NCI-H1417 treated with DMSO at 0.1 percent for 48 hours (cell line): ENCODE data around the gene CLSTN3.
A peak's percentile ranks its signal among the peaks of the same experiment; 100 is the strongest.

Experiments used
- DNase-seq: peaks from one replicate; lab custom pipeline; 2025; lab: John Stamatoyannopoulos, UW

Gene CLSTN3

DNA sequence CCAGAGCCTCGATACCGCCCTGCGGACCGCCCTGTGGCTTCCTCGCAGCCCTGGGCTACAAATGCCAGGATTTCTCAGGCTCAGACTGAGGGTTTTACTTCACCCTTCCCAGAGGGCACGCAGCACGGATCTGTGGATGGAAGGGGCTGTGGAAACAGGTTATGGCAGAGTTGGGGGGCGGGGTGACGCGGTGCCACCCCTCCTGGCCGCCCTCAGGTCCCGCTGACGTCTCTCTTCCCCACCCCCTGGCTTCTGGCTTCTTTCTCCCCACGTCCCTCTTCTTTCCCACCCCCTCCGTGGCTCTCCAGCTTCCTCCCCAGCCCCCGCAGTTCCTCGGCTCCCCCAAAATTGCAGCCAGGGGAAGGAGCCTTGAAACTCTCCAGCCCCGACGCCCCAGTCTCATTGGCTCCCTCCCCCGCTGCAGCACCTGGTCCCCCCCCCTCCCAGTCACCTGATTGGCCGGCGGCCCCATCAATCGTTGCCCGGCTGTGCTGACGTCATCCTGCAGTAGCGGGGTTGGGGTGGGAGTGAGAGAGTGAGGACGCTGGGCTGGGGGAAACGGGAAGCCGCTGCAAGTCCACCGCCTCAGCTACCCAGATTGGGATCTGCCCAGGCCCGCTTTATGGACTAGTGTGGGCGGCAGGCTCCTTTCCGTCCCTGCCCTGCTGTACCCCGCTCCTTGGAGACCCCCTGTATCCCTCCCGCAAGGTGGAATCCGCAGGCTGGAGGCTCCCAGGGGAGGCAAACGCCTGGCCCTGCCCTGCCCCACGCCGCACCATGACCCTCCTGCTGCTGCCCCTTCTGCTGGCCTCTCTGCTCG is at the start of gene CLSTN3:
Gene CLSTN3, plus strand, starts transcription at position 500 of the 820 bp plus-strand sequence. Its CDS starts 278 bp downstream, at position 778.
- DNase-seq = peak; percentile 36

DNA sequence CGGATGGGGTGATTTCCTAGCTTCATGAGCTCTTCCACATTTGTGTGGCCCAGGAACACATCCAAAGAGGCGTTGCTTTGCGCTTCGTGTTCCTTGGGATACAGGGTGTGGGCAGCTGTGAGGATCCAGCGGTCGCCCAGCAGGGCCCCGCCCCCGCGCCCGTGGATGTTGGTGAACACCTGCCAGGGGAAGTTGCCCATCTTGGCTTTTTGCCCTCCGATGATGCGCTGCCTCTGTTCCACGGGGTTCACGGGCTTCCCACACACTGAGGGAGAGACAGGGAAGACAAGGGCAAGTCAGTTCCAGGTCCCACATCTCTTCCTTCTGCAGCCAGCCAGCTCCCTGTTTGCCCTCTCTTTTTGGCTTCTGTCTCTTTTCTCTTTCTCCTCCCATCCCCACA is 49.1 kb upstream of the CLSTN3 start:
- DNase-seq = no peak

DNA sequence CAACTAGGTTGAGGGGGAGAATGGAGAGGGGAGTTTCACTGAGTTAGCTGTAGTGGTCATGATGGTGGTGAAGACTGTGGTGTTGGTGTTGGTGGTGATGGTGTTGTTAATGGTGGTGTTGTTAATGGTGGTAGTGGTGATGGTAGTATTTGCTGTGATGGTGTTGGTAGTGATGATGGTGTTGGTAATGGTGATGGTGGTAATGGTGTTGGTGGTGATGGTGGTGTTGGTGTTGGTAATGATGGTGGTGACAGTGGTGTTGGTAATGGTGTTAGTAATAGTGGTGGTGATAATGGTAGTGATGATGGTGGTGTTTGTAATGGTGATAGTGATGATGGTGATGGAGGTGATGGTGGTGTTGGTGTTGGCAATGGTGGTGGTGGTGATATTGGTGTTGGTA is 47.0 kb upstream of the CLSTN3 start:
- no peak for DNase-seq

DNA sequence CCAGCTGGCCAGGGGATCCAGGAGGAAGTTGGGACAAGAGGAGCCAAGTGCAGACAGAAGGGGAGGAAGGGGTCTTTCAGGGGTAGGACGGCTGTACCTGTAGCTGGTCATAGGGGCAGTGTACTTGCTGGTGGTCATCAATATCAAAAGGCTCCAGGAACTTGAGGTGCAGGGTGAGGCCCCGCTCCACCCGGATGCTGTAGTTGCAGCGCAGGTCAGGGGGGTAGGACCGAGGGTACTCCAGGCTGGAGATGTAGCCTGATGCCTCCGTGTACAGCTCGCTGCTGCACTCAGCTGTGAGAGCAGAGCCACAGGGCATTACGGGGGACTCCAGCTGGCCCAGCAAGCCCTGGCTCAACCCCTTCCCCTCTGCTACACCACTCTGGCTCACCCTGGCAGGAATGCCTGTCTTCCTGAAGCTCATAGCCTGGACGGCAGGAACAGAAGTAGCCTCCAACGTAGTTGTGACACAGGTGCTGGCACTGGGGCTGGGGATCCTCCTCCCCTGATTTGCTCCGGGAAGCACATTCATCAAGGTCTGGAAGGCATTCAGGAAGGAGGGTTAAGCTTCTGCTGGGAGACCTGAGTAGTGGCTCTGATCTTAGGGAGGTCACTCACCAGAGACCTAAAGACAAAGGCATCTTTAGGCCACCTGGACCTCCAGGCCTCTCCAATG is 40.8 kb upstream of the CLSTN3 start:
- DNase-seq = no peak

DNA sequence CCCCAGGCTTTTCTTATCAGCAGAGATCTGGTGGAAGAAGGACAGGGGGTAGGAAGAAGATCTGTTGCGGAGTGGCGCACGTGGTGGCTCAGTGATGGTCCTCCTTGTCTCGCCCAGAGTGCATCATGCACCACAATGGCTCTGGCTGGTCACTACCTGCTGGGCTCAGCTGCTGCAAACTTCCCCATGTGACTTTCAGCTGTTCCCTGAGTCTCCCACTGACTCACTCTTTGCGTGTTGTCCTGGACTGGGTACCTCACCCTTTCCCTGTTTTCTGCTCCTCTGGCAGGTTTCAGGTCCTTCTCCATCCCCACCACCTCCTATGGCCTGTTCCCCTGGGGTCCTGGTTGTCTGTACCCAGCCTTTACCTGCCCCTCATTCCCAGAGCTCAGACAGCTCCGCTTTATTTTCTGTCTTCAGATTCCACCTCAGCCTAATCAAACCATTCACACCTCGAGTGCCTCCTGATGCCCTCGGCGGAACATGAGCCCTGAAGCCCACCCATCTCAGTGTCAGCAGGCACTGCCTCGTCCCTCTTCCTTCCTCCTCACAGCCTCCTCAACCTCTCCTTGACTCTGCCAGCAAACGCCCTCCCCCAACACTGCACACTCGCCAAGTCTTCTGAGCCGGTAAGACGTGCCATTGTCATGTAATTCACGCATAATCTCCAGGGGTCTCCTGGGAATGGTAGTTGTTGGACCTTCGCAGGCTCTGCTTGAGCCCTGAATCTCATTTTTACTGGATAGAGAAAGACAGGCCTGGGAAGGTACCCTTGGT is 39.8 kb upstream of the CLSTN3 start:
- no peak for DNase-seq

DNA sequence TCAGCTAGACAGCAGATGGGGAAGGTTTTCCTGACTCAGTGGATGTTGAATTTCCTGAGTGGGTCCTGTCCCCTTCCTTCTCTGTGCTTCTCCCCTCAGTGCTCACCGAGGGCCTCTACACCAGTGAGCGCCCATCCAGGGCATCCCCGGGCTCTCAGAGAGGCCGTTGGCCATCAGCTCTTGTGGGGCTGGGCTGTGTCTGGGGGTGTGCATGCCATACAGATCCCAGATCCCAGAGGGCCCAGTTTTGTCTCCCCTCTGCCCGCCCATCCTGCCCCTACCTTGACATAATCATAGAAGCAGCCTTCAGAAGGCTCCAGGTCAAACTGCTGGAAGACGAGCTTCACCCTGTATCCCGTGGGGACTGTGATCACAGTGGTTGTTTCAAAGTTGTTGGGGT is 39.0 kb upstream of the CLSTN3 start:
- DNase-seq = no peak

DNA sequence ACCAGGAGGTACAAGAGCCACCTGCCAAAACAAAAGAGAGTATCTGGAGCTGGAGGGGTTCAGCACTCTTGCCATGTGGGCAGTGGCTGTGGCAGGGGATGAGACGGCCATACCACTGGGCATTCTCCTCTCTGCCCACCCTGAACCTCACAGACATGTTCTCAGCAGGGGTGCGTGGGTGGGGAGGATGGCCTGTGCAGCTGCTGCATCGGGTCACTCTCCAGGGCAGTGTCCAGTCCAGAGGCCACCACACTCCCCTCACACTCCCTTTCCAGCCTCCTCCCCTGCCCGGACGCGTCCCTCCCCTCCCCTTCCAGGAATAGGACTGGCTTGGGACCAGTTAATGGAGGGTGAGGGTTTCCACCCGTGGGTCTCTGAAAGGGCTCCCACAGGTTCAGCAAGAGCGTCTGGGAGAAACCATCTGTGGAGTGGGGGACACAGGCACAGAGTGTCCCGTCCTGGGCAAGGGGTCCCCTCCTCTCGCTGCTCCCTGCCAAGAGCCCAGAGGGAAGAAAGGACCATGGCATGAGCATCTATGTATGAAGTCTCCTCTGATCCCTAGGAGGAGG is 38.4 kb upstream of the CLSTN3 start:
- DNase-seq = no peak

DNA sequence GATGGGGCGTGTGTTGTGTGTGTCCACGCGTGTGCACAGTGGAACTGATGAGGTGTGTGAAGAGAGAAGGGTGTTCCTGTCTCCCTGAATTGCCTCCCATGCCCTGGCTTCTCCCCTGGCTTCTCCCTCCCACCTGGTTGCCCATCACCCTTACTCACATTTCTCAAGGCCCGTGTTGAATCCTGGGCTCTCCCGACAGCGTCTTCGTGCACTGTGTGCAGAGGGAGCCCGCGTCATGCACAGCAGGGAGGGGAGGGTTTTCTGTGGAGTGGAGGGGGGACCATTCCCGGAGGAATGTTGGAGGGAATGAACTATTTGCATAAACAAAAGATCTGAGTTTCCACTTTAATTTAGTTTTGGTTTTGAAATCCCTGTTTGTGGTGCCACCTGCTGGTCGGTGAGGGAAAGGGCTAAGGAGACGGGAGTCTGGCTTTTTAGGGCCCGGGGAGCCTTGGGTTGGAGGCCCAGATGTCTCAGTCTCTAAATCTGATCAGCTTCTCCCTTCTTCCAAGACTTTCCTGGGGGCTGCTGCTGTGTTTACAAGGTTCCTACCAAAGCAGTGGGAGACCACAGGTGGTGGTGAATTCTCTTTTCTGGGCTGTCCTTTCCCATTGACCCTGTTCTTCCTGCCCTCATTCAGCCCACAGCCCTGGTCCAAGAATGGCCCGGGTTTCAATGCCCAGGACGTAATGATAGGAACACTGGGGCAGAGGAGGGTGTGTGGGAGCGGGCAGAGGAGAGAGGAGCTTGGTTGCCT is 37.8 kb upstream of the CLSTN3 start, which contains the start of gene C1R:
Gene C1R, minus strand, starts transcription at position 217 of the 757 bp plus-strand sequence. Its CDS starts 57 bp downstream, at position 160.
- no peak for DNase-seq

DNA sequence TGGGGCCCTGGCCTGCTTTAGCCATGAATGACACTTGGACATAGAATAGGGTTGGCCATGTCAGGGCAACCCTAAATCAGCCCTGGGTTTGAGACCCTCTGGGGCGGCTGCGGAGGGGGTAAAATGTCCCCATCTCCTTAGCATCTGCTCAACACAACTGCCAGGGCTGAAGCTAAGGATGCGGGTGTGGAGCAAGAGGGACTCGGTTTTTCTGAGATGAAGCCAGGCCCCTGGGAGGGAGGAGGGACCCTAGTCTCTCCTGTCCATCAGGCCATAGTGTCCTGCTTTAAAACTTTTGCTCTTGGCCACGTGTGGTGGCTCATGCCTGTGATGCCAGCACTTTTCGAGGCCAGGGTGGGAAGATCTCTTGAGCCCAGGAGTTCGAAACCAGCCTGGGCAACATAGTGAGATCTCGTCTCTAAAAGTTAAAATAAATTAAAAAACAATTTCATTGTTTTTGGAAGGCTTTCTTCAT is 37.1 kb upstream of the CLSTN3 start:
- no peak for DNase-seq

DNA sequence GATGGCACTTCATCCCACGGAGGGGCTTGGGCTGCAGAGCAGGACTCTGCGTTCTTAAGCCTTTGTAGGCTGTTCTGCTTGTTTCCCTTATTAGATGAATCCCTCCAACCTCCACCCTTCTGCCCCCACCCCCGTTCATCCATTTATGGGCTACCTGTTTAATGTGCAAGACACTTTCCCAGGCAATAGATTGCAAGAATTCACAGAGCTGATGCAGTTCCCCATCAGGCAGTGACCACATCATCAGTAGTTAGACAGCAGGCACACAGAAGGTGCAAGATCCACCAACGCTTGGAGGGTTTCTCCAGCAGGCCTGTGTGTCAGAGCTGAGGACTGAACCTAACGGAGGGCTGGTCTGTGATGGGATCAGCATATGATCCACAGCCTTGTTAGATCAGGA is 36.7 kb upstream of the CLSTN3 start:
- no peak for DNase-seq

DNA sequence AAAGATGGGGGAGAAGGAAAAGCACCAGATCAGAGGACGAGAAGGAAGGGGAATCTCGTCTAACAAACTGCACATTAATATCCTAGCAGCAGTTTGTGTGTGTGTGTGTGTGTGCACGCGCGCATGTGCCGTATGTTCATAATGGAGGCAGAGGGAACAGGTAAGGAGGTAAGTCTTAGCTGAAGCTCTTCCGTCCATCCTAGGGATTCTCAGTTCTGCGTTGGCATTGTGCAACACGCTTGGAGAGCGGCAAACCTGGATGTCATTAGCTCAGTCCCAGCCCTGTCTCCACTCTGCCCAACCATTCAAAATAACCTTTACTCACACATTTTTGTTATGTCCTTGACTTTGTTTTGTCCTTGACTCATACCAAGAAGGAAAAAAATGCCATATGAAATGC is 36.3 kb upstream of the CLSTN3 start:
- DNase-seq = no peak

DNA sequence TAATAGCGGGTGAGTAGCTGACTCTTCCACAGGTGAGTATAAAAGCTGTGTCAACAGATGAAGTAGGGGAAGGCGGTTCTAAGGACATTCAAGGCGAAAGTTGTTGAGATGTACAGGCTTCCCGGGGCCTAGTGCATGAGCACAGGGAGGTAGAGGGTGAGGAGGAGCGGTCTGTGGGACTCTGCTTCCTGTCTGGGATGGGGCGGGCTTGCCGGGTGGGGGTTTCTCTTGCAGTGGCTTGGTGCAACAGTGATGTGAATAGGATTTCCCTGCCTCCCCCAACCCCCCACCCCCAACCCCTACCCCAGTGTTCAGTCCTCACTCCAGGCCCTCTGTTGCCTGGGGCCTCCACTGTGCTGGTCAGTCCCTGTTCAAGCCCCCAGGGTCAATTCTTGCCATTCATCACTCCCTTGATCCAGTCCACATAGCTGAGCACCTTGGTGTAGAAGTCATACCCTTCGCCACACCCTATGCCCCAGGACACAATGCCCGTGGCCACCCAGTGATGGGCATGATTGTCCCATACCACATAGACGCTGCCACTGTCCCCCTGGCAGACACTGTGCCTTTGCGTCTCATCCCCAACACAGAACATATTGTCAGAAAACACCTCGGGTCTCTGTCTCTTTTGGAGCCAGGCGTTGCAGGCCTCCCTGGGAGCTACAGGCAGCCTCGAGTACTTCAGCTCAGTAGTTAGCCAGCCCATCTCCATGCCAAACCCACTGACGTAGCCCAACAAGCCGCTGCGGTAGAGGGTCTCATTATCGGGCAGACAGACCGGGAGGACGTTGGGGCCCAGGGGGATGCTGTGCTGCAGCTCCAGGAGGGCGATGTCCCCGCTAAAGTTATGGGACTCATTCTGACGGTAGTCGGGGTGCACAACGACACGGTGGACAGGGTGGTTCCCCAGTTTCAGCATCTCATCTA is 33.9 kb upstream of the CLSTN3 start:
- DNase-seq = no peak

DNA sequence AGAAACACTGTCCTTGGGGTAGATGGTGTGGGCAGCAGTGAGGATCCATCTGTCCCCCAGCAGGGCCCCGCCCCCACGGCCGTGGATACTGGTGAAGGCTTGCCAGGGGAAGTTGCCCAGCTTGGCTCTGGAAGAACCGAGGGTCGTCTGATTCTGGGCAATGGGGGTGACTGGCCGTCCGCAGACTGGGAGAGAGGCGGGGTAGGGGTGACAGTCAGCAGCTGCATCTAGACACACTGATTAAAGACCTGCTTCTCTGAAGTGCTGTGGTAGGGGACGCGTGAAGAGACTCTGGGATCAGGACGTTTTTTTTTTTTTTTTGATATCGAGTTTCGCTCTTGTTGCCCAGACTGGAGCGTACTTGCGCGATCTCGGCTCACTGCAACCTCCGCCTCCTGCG is 33.2 kb upstream of the CLSTN3 start:
- no peak for DNase-seq

DNA sequence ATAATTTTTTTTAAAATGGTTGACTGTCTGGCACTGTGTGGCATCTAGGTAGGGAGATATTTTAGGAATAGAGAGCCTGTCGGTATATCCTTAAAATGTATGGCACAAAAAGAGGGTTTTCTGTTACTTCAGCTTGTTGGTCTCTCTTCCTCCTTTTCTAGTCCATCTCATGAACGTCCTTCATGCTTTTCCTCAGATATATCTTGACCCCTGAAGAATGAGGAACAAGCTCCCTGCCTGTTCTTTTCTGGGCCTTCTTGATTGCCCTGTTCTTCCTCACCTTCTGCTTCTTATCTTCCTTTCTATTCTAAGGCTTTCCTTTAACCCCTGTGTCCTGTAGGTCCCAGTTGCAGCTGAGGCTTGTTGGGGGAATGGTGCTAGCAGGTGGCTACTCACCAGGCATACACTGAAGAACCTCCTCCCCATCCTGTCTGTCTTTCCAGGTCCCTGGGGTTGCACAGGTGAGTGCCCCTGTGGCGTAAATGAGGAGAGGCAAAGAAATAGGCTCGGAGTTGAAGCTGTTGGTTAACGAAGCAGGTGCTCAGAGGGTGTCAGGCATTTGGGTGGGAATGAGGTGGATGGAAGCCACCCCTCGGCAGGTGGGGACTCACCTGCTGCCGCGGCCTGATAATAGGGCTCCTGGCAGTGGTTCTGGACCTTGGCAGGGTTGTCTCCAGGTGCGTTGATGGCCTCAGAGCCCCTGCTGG is 30.7 kb upstream of the CLSTN3 start:
- peak; percentile 72 for DNase-seq

DNA sequence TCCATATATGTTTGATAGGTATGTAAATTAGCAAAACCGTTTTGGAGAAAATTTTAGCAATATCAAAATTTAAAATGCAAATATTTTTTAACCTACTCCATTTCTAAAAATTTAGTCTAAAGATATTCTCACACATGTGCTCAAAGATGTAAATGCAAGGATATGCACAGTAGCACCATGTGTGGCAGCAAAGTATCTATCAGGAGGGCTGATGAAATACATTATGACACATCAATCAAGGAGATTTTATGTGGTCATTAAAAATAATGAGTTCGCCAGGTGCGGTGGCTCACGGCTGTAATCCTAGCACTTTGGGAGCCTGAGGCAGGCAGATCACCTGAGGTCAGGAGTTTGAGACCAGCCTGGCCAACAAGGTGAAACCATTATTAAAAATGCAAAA is 29.9 kb upstream of the CLSTN3 start:
- DNase-seq = no peak

DNA sequence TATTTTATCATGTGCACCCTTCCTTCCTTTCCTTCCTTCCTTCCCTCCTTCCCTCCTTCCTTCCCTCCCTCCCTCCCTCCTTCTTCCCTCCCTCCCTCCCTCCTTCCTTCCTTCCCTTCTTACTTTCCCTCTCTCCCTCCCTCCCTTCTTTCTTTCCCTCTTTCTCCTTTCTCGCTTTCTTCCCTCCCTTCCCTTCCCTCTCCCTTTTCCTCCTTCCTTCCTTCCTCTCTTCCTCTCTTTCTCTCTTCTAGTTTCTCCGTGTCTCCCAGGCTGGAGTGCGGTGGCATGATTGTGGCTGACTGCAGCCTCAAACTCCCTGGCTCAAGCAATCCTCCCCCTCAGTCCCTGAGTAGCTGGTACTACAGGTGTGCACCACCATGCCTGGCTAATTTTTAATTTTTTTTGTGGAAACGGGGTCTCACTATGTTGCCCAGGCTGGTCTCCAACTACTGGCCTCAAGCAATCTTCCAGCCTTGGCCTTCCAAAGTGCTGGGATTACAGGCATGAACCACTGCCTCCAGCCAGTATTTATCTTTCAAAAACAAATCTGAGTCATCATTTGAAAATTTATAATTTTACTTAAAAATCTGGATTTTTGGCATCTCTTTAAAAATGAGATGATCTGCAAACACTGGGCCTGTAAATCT is 29.0 kb upstream of the CLSTN3 start:
- no peak for DNase-seq

DNA sequence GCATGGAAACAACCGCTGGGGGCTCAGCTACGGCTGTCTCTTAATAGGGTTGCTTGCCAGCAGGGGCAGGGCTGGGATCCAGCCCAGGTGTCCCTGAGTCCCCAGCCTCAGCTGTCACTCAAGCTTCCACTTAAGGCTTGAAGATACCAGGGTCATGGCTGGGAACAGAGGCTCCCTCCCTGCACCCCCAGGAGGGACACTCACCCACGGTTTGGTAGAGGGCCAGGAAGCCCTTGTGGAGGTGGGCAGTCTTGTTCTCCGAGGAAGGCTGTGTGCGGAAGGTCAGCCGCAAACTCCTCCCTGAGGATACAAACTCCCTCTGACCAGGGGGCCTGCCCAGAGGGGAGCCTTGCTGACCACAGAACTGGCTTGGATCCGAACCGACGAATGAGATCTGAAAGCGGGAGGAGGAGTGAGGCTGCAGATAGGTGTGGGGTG is 28.5 kb upstream of the CLSTN3 start:
- DNase-seq = no peak

DNA sequence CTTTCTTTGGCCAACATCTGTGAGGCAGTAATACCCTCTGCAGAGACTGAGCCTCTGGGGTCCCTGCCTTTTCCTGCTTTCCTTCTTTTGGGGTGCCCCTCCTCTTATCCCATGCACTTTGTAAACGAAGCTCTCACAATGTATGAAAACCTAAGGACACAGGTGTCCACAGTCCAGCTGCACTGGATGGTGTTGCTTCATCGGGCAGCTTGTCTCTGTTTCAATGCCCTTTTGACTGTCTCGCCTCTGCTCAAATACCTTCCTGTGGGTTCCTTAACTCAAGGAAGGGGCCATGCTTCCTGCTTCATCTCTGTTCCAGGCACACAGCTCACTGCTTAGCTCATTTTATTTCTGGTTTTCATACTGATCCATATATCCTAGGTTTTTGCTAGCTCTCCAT is 27.6 kb upstream of the CLSTN3 start:
- no peak for DNase-seq
